Lower lobe of right lung (tissue), 2 donors: ENCODE data around the gene PPP1R12B. TPM values are rescaled to one million over a fixed set of nuclear protein-coding genes. Genes with fewer than 3 reads are reported as not detected.
"Not testable (repeated sequence)": the region's sequence is repeated elsewhere in the genome, so short reads cannot be mapped to it uniquely, and the experiment has no call there.

Source experiments
- ATAC-seq, 2 donors: fragments of 200-7000 bp; cut with Tn5 transposase; one replicate each; pipeline ENCODE4 v1.9.1; 2020 to 2022; ENCODE audit warnings: mild to moderate bottlenecking in 2 of 2, moderate library complexity in 2 of 2
- DNase-seq: peaks from one replicate; pipeline ENCODE4 v3.0.0-alpha.2; 2020
- H3K27ac ChIP-seq: fragments of 200-600 bp; one replicate; pipeline ENCODE4 v1.8.0; 2022
- H3K27me3 ChIP-seq: fragments of 200-600 bp; one replicate; pipeline ENCODE4 v1.8.0; 2022; ENCODE audit warnings: low read depth
- H3K36me3 ChIP-seq: fragments of 200-600 bp; one replicate; pipeline ENCODE4 v1.8.0; 2022; ENCODE audit warnings: mild to moderate bottlenecking
- H3K4me1 ChIP-seq: fragments of 200-600 bp; one replicate; pipeline ENCODE4 v1.8.0; 2022
- H3K4me3 ChIP-seq: fragments of 200-600 bp; one replicate; pipeline ENCODE4 v1.8.0; 2022; ENCODE audit warnings: mild to moderate bottlenecking
- H3K9me3 ChIP-seq: fragments of 200-600 bp; one replicate; pipeline ENCODE4 v1.8.0; 2022
- CTCF ChIP-seq: fragments of 200-600 bp; IDR thresholded peaks from one replicate; pipeline ENCODE4 v1.8.0; 2022; ENCODE audit warnings: antibody characterized with exemption, mild to moderate bottlenecking
- intact Hi-C: fragments of 100-400 bp; cut with DNase I; formaldehyde crosslinking; loops from one replicate; pipeline ENCODE4 v1.11.0; 2022
- total RNA-seq: library from RNA; stranded (reverse); fragmentation: NEBNext Ultra II Directional; extraction: Animal tissue kit (Norgen Biotek cat#: 25700); gene quantifications from one replicate; pipeline ENCODE4 v1.2.1, GENCODE V29; 2021
- donor health status: DM: no; HTN: yes; CAD: no; lungs with severe emphysema.

PPP1R12B gene
- total RNA-seq, 1 donor from 2014 or later: 41.4 TPM

GRCh38 chr1:202462342-202463076, 114.0 kb downstream of the PPP1R12B start:
- Histone ChIP-seq H3K9me3 (no peaks in the 10 kb centered on the region), H3K4me1 (peaks cover 38% of the 10 kb centered on the region), H3K27me3 (no peaks in the 10 kb centered on the region), H3K4me3 (no peak overlapping the region), H3K27ac (peak overlapping the region; percentile 25), H3K36me3 (no peaks in the 10 kb centered on the region)
- peak; percentile 62 to 73 for ATAC-seq
- intact Hi-C loops: no loop called here
- no peak for DNase-seq
- TF ChIP-seq CTCF: no peak

GRCh38 chr1:202464153-202464742, 115.7 kb downstream of the PPP1R12B start:
- DNase-seq, H3K4me3 ChIP-seq, H3K27ac ChIP-seq, H3K36me3 ChIP-seq, H3K9me3 ChIP-seq, intact Hi-C loops, H3K27me3 ChIP-seq: not testable (repeated sequence)
- peak; percentile 69 to 74 for ATAC-seq
- H3K4me1 ChIP-seq: peaks cover 29% of the 10 kb centered on the region
- peak; percentile 61 for TF ChIP-seq CTCF

- H3K4me3 ChIP-seq, H3K27ac ChIP-seq, H3K27me3 ChIP-seq, DNase-seq, H3K9me3 ChIP-seq, intact Hi-C loops, ATAC-seq, H3K36me3 ChIP-seq: not testable (repeated sequence)
- H3K4me1 ChIP-seq: peaks cover 21% of the 10 kb centered on the region
These were observed 117.3 kb downstream of the PPP1R12B start for GRCh38 chr1:202465644-202466270.

- peaks cover 21% of the 10 kb centered on the region for H3K4me1 ChIP-seq
- H3K27ac ChIP-seq, intact Hi-C loops, H3K9me3 ChIP-seq, H3K36me3 ChIP-seq, H3K27me3 ChIP-seq, ATAC-seq, H3K4me3 ChIP-seq, DNase-seq: not testable (repeated sequence)
These were observed 117.8 kb downstream of the PPP1R12B start for GRCh38 chr1:202466339-202466738.

- ATAC-seq, H3K27ac ChIP-seq, H3K4me3 ChIP-seq, H3K9me3 ChIP-seq, DNase-seq, H3K36me3 ChIP-seq, intact Hi-C loops, H3K27me3 ChIP-seq: not testable (repeated sequence)
- peaks cover 18% of the 10 kb centered on the region for H3K4me1 ChIP-seq
These were observed 118.9 kb downstream of the PPP1R12B start for GRCh38 chr1:202467381-202467780.

- peak; percentile 69 to 73 for ATAC-seq
- H3K36me3 ChIP-seq, H3K27ac ChIP-seq, intact Hi-C loops, H3K27me3 ChIP-seq, H3K4me3 ChIP-seq, H3K9me3 ChIP-seq: not testable (repeated sequence)
- peak; percentile 47 for DNase-seq
- H3K4me1 ChIP-seq: peaks cover 10% of the 10 kb centered on the region
These were observed 120.2 kb downstream of the PPP1R12B start for GRCh38 chr1:202468695-202469094.

- H3K4me3 ChIP-seq, H3K27ac ChIP-seq, H3K36me3 ChIP-seq, ATAC-seq, DNase-seq, H3K9me3 ChIP-seq, intact Hi-C loops, H3K27me3 ChIP-seq: not testable (repeated sequence)
- H3K4me1 ChIP-seq: peaks cover 10% of the 10 kb centered on the region
These were observed 120.6 kb downstream of the PPP1R12B start for GRCh38 chr1:202469123-202469522.

GRCh38 chr1:202471246-202471645, 122.7 kb downstream of the PPP1R12B start:
- Histone ChIP-seq H3K9me3 (no peaks in the 10 kb centered on the region), H3K27me3 (peaks cover 3% of the 10 kb centered on the region), H3K4me1 (no peaks in the 10 kb centered on the region), H3K4me3 (no peak overlapping the region), H3K36me3 (no peaks in the 10 kb centered on the region), H3K27ac (no peak overlapping the region)
- DNase-seq (no peak), ATAC-seq (no peak)
- intact Hi-C loops: no loop called here
- no peak for TF ChIP-seq CTCF

GRCh38 chr1:202472347-202473124, 124.0 kb downstream of the PPP1R12B start:
- DNase-seq, intact Hi-C loops, H3K27me3 ChIP-seq, H3K27ac ChIP-seq, ATAC-seq, H3K4me1 ChIP-seq, H3K4me3 ChIP-seq, H3K36me3 ChIP-seq, H3K9me3 ChIP-seq: not testable (repeated sequence)
